Measurements from ENCODE around the gene PCDHGB3. TPM values are rescaled to one million over a fixed set of nuclear protein-coding genes. Genes with fewer than 3 reads are reported as not detected.
"Not testable (repeated sequence)": the region's sequence is repeated elsewhere in the genome, so short reads cannot be mapped to it uniquely, and the experiment has no call there.

Gene PCDHGB3
- 1.8 TPM for polyA plus RNA-seq (ENCODE audit: insufficient read length)

- no peak for DNase-seq
These were observed at the start of gene PCDHGB3 for GRCh38 chr5:141369994-141370848. Gene PCDHGB3 (plus strand): TSS chr5:141370242. CDS start chr5:141370395, 153 bp downstream.

DNA sequence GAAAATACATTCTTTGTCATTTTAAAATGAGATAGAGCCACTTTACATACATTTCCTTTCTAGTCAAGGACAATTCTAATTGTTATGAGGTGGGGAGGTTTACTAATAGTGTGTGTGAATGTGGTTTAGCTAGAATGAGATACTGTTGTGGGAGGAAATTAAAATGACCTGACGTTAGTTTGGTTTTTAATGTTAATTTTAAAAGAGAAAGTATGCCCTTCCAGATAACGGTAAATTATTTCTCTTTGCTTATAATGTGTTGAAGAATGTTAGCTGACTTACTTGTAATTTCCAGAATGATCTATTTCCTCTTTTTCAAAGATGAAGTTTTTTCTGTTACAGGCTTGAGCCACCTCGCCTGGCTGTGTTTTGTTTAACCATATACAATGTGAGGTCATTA, 47.8 kb upstream of the PCDHGB3 start:
- DNase-seq: no peak

- DNase-seq: peak; percentile 17
These were observed 43.8 kb upstream of the PCDHGB3 start for GRCh38 chr5:141326088-141326854.

DNA sequence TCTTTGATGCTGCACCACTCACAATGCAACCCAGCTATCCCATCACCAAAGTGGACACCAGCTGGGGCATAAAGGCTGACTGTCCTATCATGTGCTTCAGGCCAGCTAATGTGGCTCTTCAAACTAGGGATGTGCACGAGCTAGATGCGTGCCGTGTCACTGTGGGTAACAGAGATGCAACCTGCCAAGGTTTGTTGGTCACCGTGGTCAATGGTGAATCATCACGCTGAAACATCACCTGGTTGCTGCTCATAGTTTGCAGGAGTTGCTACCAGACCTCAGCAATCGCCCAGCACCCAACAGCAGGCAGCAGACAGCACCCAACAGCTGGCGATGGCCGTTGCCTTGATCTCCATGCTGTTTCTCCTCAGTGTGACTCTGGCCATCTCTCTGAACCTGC, 41.8 kb upstream of the PCDHGB3 start:
- no peak for DNase-seq

DNA sequence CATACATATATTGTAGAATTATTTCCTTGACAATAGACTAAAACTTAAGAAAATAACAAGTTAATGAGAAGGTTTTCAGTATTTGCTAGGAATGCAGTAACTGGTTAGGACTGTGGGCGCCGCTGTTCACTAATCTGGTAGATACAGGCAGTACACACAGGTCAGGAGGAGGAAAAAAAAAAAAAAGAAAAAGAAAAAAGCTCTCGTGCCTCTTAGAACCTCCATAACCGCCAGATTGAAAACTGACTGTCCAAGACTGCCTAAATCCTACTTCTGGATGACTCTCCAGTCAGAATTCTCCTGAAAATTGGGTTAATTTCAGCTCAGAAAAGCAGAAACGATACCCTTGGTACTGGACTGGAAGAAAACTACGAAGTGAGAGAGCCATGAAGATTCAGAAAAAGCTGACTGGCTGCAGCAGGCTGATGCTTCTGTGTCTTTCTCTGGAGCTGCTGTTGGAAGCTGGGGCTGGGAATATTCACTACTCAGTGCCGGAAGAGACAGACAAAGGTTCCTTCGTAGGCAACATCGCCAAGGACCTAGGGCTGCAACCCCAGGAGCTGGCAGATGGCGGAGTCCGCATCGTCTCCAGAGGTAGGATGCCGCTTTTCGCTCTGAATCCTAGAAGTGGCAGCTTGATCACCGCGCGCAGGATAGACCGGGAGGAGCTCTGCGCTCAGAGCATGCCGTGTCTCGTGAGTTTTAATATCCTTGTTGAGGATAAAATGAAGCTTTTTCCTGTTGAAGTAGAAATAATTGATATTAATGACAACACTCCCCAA, 39.6 kb upstream of the PCDHGB3 start, which contains the start of gene PCDHGA1:
PCDHGA1 (plus strand) TSS at position 216 of the 782 bp plus-strand sequence.
- no peak for DNase-seq

DNA sequence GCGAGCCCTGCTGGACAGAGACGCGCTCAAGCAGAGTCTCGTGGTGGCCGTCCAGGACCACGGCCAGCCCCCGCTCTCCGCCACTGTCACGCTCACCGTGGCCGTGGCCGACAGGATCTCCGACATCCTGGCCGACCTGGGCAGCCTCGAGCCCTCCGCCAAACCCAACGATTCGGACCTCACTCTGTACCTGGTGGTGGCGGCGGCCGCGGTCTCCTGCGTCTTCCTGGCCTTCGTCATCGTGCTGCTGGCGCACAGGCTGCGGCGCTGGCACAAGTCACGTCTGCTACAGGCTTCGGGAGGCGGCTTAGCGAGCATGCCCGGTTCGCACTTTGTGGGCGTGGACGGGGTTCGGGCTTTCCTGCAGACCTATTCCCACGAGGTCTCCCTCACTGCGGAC, 37.5 kb upstream of the PCDHGB3 start:
- DNase-seq: not testable (repeated sequence)

GRCh38 chr5:141338538-141339306, 31.3 kb upstream of the PCDHGB3 start, which contains the start of gene PCDHGA2:
Gene PCDHGA2 (plus strand): TSS chr5:141338760.
- peak; percentile 19 for DNase-seq

GRCh38 chr5:141340781-141341354, 29.2 kb upstream of the PCDHGB3 start:
- DNase-seq: not testable (repeated sequence)

DNA sequence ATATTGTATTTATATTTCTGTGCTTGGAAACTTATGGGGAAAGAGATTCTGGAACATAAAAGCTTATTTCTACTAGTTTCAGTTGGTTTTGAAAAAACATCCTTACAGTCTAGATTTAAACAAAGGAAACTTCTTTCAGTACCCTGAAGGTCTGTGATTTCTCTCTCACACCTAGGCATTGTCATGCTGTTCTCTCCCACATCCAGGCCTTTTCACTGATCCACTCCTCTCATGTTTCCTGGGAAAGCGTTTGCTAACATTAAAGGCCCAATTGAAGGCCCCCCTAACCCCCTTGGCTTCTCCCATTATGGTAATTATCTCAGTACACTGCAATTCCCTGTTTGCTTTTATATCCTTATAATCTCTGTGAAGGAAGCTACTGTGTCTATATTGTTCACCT, 27.3 kb upstream of the PCDHGB3 start:
- DNase-seq: no peak

- DNase-seq: no peak
These were observed 26.6 kb upstream of the PCDHGB3 start, which contains the start of gene PCDHGA3 for GRCh38 chr5:141343242-141343952. Gene PCDHGA3 (plus strand): TSS chr5:141343829. CDS start chr5:141344034, 205 bp downstream.

DNA sequence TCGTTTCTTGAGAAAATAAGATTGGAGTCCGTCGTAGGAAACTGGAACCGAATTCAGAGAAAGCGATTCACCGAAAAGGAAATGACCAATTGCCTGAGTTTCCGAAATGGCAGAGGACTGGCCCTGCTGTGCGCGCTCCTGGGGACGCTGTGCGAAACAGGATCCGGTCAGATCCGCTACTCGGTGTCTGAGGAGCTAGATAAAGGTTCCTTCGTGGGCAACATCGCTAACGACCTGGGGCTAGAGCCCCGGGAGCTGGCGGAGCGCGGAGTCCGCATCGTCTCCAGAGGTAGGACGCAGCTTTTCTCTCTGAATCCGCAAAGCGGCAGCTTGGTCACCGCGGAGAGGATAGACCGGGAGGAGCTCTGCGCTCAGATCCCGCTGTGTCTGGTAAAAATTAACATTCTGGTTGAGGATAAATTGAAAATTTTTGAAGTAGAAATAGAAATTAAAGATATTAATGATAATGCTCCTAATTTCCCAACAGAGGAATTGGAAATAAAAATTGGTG, 26.0 kb upstream of the PCDHGB3 start:
- no peak for DNase-seq

GRCh38 chr5:141345327-141345726, 24.7 kb upstream of the PCDHGB3 start:
- no peak for DNase-seq

DNA sequence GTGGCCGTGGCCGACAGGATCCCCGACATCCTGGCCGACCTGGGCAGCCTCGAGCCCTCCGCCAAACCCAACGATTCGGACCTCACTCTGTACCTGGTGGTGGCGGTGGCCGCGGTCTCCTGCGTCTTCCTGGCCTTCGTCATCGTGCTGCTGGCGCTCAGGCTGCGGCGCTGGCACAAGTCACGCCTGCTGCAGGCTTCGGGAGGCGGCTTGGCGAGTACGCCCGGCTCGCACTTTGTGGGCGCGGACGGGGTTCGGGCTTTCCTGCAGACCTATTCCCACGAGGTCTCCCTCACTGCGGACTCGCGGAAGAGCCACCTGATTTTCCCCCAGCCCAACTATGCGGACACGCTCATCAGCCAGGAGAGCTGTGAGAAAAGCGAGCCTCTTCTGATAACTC, 24.0 kb upstream of the PCDHGB3 start:
- DNase-seq: not testable (repeated sequence)

- no peak for DNase-seq
These were observed 20.0 kb upstream of the PCDHGB3 start, which contains the start of gene PCDHGB1 for GRCh38 chr5:141349917-141350619. Gene PCDHGB1 (plus strand): TSS chr5:141350099. CDS start chr5:141350261, 162 bp downstream.

DNA sequence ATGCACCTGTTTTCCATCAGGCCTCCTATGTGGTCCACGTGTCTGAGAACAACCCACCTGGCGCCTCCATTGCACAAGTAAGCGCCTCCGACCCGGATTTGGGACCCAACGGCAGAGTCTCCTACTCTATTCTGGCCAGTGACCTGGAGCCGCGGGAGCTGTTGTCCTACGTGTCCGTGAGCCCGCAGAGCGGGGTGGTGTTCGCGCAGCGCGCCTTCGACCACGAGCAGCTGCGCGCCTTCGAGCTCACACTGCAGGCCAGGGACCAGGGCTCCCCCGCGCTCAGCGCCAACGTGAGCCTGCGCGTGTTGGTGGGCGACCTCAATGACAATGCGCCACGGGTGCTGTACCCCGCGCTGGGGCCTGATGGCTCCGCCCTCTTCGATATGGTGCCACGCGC, 18.5 kb upstream of the PCDHGB3 start:
- no peak for DNase-seq

- DNase-seq: no peak
These were observed 15.1 kb upstream of the PCDHGB3 start, which contains the start of gene PCDHGA4 for GRCh38 chr5:141354900-141355469. Gene PCDHGA4 (plus strand): TSS chr5:141355021. CDS start chr5:141355108, 87 bp downstream.

GRCh38 chr5:141355641-141356040, 14.4 kb upstream of the PCDHGB3 start:
- DNase-seq: no peak

GRCh38 chr5:141356133-141356532, 13.9 kb upstream of the PCDHGB3 start:
- no peak for DNase-seq

- DNase-seq: no peak
These were observed 13.1 kb upstream of the PCDHGB3 start for GRCh38 chr5:141356950-141357349.

All from hindlimb muscle (tissue), 1 donor.